Measurements from ENCODE around the gene LGR4.

The LGR4 gene

GRCh38 chr11:27464909-27465308 is 7.7 kb downstream of the LGR4 start:
- Histone ChIP-seq H3K27me3 (ENCODE audit: control insufficient read depth in 1 of 2, insufficient read depth in 1 of 2, low read length in 2 of 2) (no peaks in the 10 kb centered on the region), H3K27ac (ENCODE audit: low read length, poor library complexity, severe bottlenecking) (peak overlapping the region; percentile 76), H3K79me1 (replicated peaks; ENCODE audit: low read length, poor library complexity, severe bottlenecking) (no peaks in the 10 kb centered on the region), H3K9ac (ENCODE audit: low read length) (no peak overlapping the region), H2BK15ac (ENCODE audit: low read depth, poor library complexity, severe bottlenecking) (no peak overlapping the region), H2BK5ac (ENCODE audit: low read depth, low read length, poor library complexity, severe bottlenecking) (peak overlapping the region; percentile 49), H4K8ac (ENCODE audit: low read length) (no peak overlapping the region), H3K9me3 (ENCODE audit: control insufficient read depth, low read length) (no peaks in the 10 kb centered on the region), H3K23ac (ENCODE audit: low read length in 2 of 2) (no peak overlapping the region), H2AK5ac (ENCODE audit: low read length, severe bottlenecking) (no peak overlapping the region), H2BK12ac (ENCODE audit: low read length in 2 of 2) (no peak overlapping the region), H2AFZ (ENCODE audit: low read depth, low read length) (no peak overlapping the region), H4K91ac (ENCODE audit: low read length) (no peak overlapping the region), H3K4ac (ENCODE audit: low read depth in 1 of 2, low read length in 2 of 2) (no peak overlapping the region), H3K4me1 (ENCODE audit: control insufficient read depth, insufficient read depth, low read depth, low read length) (peaks cover 10% of the 10 kb centered on the region), H3K18ac (ENCODE audit: low read depth in 1 of 2, low read length in 2 of 2) (no peak overlapping the region), H3K14ac (ENCODE audit: low read length in 2 of 2) (no peak overlapping the region), H3K4me2 (ENCODE audit: low read length, poor library complexity, severe bottlenecking) (peak overlapping the region; percentile 37), H3K36me3 (ENCODE audit: control insufficient read depth in 1 of 2, insufficient read depth in 2 of 2, low read depth in 1 of 2, low read length in 2 of 2) (no peaks in the 10 kb centered on the region), H2BK120ac (ENCODE audit: low read depth, low read length) (no peak overlapping the region), H3K4me3 (ENCODE audit: insufficient read depth in 1 of 2, low read depth in 1 of 2, low read length in 2 of 2) (no peak overlapping the region)
- no CpG with 5 or more reads among the region's 2 CpGs for WGBS
- DNase-seq: no peak

GRCh38 chr11:27464289-27464696 is 8.3 kb downstream of the LGR4 start:
- Histone ChIP-seq H2BK15ac (ENCODE audit: low read depth, poor library complexity, severe bottlenecking) (no peak overlapping the region), H3K79me1 (replicated peaks; ENCODE audit: low read length, poor library complexity, severe bottlenecking) (no peaks in the 10 kb centered on the region), H4K91ac (ENCODE audit: low read length) (no peak overlapping the region), H3K23ac (ENCODE audit: low read length in 2 of 2) (no peak overlapping the region), H2BK120ac (ENCODE audit: low read depth, low read length) (no peak overlapping the region), H3K18ac (ENCODE audit: low read depth in 1 of 2, low read length in 2 of 2) (no peak overlapping the region), H3K4ac (ENCODE audit: low read depth in 1 of 2, low read length in 2 of 2) (no peak overlapping the region), H3K9me3 (ENCODE audit: control insufficient read depth, low read length) (no peaks in the 10 kb centered on the region), H3K36me3 (ENCODE audit: control insufficient read depth in 1 of 2, insufficient read depth in 2 of 2, low read depth in 1 of 2, low read length in 2 of 2) (no peaks in the 10 kb centered on the region), H3K4me1 (ENCODE audit: control insufficient read depth, insufficient read depth, low read depth, low read length) (peaks cover 15% of the 10 kb centered on the region), H2AK5ac (ENCODE audit: low read length, severe bottlenecking) (no peak overlapping the region), H3K27ac (ENCODE audit: low read length, poor library complexity, severe bottlenecking) (peak overlapping the region; percentile 76), H2BK5ac (ENCODE audit: low read depth, low read length, poor library complexity, severe bottlenecking) (peak overlapping the region; percentile 82), H2AFZ (ENCODE audit: low read depth, low read length) (no peak overlapping the region), H2BK12ac (ENCODE audit: low read length in 2 of 2) (no peak overlapping the region), H3K9ac (ENCODE audit: low read length) (no peak overlapping the region), H3K4me2 (ENCODE audit: low read length, poor library complexity, severe bottlenecking) (peak overlapping the region; percentile 10), H3K14ac (ENCODE audit: low read length in 2 of 2) (no peak overlapping the region), H4K8ac (ENCODE audit: low read length) (no peak overlapping the region), H3K27me3 (ENCODE audit: control insufficient read depth in 1 of 2, insufficient read depth in 1 of 2, low read length in 2 of 2) (no peaks in the 10 kb centered on the region), H3K4me3 (ENCODE audit: insufficient read depth in 1 of 2, low read depth in 1 of 2, low read length in 2 of 2) (no peak overlapping the region)
- 35% methylated on average over 2 of the region's 2 CpGs for WGBS
- peak; percentile 63 for DNase-seq

GRCh38 chr11:27462543-27462942 is 10.0 kb downstream of the LGR4 start:
- no peak overlapping the region for H2BK15ac ChIP-seq (ENCODE audit: low read depth, poor library complexity, severe bottlenecking)
- DNase-seq: no peak
- WGBS: 84% methylated on average over 5 of the region's 5 CpGs

GRCh38 chr11:27460158-27460978 is 12.2 kb downstream of the LGR4 start:
- Histone ChIP-seq H2BK120ac (ENCODE audit: low read depth, low read length) (no peak overlapping the region), H2AK5ac (ENCODE audit: low read length, severe bottlenecking) (peak overlapping the region; percentile 17), H3K9me3 (ENCODE audit: control insufficient read depth, low read length) (no peaks in the 10 kb centered on the region), H3K4ac (ENCODE audit: low read depth in 1 of 2, low read length in 2 of 2) (peak overlapping the region in 1 of 2 experiments; percentile 49), H2BK12ac (ENCODE audit: low read length in 2 of 2) (no peak overlapping the region), H3K4me2 (ENCODE audit: low read length, poor library complexity, severe bottlenecking) (peak overlapping the region; percentile 44), H3K9ac (ENCODE audit: low read length) (no peak overlapping the region), H3K14ac (ENCODE audit: low read length in 2 of 2) (no peak overlapping the region), H3K27ac (ENCODE audit: low read length, poor library complexity, severe bottlenecking) (peak overlapping the region; percentile 89), H3K79me1 (replicated peaks; ENCODE audit: low read length, poor library complexity, severe bottlenecking) (no peaks in the 10 kb centered on the region), H3K27me3 (ENCODE audit: control insufficient read depth in 1 of 2, insufficient read depth in 1 of 2, low read length in 2 of 2) (no peaks in the 10 kb centered on the region), H4K8ac (ENCODE audit: low read length) (no peak overlapping the region), H3K36me3 (ENCODE audit: control insufficient read depth in 1 of 2, insufficient read depth in 2 of 2, low read depth in 1 of 2, low read length in 2 of 2) (no peaks in the 10 kb centered on the region), H3K23ac (ENCODE audit: low read length in 2 of 2) (no peak overlapping the region), H3K4me3 (ENCODE audit: insufficient read depth in 1 of 2, low read depth in 1 of 2, low read length in 2 of 2) (no peak overlapping the region), H4K91ac (ENCODE audit: low read length) (no peak overlapping the region), H3K18ac (ENCODE audit: low read depth in 1 of 2, low read length in 2 of 2) (no peak overlapping the region), H3K4me1 (ENCODE audit: control insufficient read depth, insufficient read depth, low read depth, low read length) (peaks cover 17% of the 10 kb centered on the region), H2BK15ac (ENCODE audit: low read depth, poor library complexity, severe bottlenecking) (no peak overlapping the region), H2BK5ac (ENCODE audit: low read depth, low read length, poor library complexity, severe bottlenecking) (peak overlapping the region; percentile 68), H2AFZ (ENCODE audit: low read depth, low read length) (no peak overlapping the region)
- DNase-seq: peak; percentile 37
- WGBS: 46% methylated on average over 3 of the region's 5 CpGs

More at GRCh38 chr11:27462543-27462942, 10.0 kb downstream of the LGR4 start:
- Histone ChIP-seq H4K8ac (ENCODE audit: low read length) (no peak overlapping the region), H3K27ac (ENCODE audit: low read length, poor library complexity, severe bottlenecking) (peak overlapping the region; percentile 28), H3K4me2 (ENCODE audit: low read length, poor library complexity, severe bottlenecking) (no peak overlapping the region), H4K91ac (ENCODE audit: low read length) (no peak overlapping the region), H2BK120ac (ENCODE audit: low read depth, low read length) (no peak overlapping the region), H3K4ac (ENCODE audit: low read depth in 1 of 2, low read length in 2 of 2) (no peak overlapping the region), H2BK5ac (ENCODE audit: low read depth, low read length, poor library complexity, severe bottlenecking) (no peak overlapping the region), H3K4me3 (ENCODE audit: insufficient read depth in 1 of 2, low read depth in 1 of 2, low read length in 2 of 2) (no peak overlapping the region), H3K14ac (ENCODE audit: low read length in 2 of 2) (no peak overlapping the region), H2BK12ac (ENCODE audit: low read length in 2 of 2) (no peak overlapping the region), H3K23ac (ENCODE audit: low read length in 2 of 2) (no peak overlapping the region), H3K4me1 (ENCODE audit: control insufficient read depth, insufficient read depth, low read depth, low read length) (peaks cover 19% of the 10 kb centered on the region), H3K18ac (ENCODE audit: low read depth in 1 of 2, low read length in 2 of 2) (no peak overlapping the region), H3K9ac (ENCODE audit: low read length) (no peak overlapping the region), H2AFZ (ENCODE audit: low read depth, low read length) (no peak overlapping the region), H3K27me3 (ENCODE audit: control insufficient read depth in 1 of 2, insufficient read depth in 1 of 2, low read length in 2 of 2) (no peaks in the 10 kb centered on the region), H3K79me1 (replicated peaks; ENCODE audit: low read length, poor library complexity, severe bottlenecking) (no peaks in the 10 kb centered on the region), H3K9me3 (ENCODE audit: control insufficient read depth, low read length) (no peaks in the 10 kb centered on the region), H2AK5ac (ENCODE audit: low read length, severe bottlenecking) (no peak overlapping the region), H3K36me3 (ENCODE audit: control insufficient read depth in 1 of 2, insufficient read depth in 2 of 2, low read depth in 1 of 2, low read length in 2 of 2) (no peaks in the 10 kb centered on the region)
